Measurements from ENCODE around the gene C12orf76. TPM values are rescaled to one million over a fixed set of nuclear protein-coding genes. Genes with fewer than 3 reads are reported as not detected.

C12orf76 gene
- polyA plus RNA-seq, 1 experiment: 11.4 TPM

- no peaks in the 10 kb centered on the region for H3K9me3 ChIP-seq (ENCODE audit: control insufficient read depth, insufficient read depth, low read length)
- TF ChIP-seq, protein P1, sequence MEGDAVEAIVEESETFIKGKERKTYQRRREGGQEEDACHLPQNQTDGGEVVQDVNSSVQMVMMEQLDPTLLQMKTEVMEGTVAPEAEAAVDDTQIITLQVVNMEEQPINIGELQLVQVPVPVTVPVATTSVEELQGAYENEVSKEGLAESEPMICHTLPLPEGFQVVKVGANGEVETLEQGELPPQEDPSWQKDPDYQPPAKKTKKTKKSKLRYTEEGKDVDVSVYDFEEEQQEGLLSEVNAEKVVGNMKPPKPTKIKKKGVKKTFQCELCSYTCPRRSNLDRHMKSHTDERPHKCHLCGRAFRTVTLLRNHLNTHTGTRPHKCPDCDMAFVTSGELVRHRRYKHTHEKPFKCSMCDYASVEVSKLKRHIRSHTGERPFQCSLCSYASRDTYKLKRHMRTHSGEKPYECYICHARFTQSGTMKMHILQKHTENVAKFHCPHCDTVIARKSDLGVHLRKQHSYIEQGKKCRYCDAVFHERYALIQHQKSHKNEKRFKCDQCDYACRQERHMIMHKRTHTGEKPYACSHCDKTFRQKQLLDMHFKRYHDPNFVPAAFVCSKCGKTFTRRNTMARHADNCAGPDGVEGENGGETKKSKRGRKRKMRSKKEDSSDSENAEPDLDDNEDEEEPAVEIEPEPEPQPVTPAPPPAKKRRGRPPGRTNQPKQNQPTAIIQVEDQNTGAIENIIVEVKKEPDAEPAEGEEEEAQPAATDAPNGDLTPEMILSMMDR (IDR thresholded peaks at IDR 0.05; ENCODE audit: low read depth, low read length): no peak
- H3K27me3 ChIP-seq (ENCODE audit: control insufficient read depth, insufficient read depth, low read length): no peaks in the 10 kb centered on the region
- H3K27ac ChIP-seq (ENCODE audit: low read depth, low read length): peak overlapping the region; percentile 81
- POLR2A ChIA-PET: interaction anchor here (0.7 to 2.6 kb wide), 2 partner anchors 22 to 371 kb away, joined by 5 to 18 read pairs; no protein-coding TSS in a partner anchor
- CTCF ChIA-PET: no interaction called here
- no peak for DNase-seq (ENCODE audit: low read depth, low spot score)
- H3K4me3 ChIP-seq (ENCODE audit: low read depth, low read length): peak overlapping the region; percentile 91
Observed at GRCh38 chr12:110001596-110001995, 46.7 kb downstream of the C12orf76 start.

- H3K27ac ChIP-seq (ENCODE audit: low read depth, low read length): peak overlapping the region; percentile 81
- H3K4me3 ChIP-seq (ENCODE audit: low read depth, low read length): peak overlapping the region; percentile 91
- TF ChIP-seq, protein P1 (IDR thresholded peaks at IDR 0.05; ENCODE audit: low read depth, low read length): no peak
- H3K9me3 ChIP-seq (ENCODE audit: control insufficient read depth, insufficient read depth, low read length): no peaks in the 10 kb centered on the region
- ChIA-PET CTCF (interaction anchor here (0.6 to 1.0 kb wide), 2 partner anchors 25 to 431 kb away, joined by 4 to 5 read pairs; no protein-coding TSS in a partner anchor), POLR2A (interaction anchor here (1.7 to 2.6 kb wide), 2 partner anchors 23 to 24 kb away, joined by 7 to 9 read pairs; no protein-coding TSS in a partner anchor)
- H3K27me3 ChIP-seq (ENCODE audit: control insufficient read depth, insufficient read depth, low read length): no peaks in the 10 kb centered on the region
- DNase-seq (ENCODE audit: low read depth, low spot score): no peak
Observed at GRCh38 chr12:109999983-110000505, 48.3 kb downstream of the C12orf76 start.

DNA sequence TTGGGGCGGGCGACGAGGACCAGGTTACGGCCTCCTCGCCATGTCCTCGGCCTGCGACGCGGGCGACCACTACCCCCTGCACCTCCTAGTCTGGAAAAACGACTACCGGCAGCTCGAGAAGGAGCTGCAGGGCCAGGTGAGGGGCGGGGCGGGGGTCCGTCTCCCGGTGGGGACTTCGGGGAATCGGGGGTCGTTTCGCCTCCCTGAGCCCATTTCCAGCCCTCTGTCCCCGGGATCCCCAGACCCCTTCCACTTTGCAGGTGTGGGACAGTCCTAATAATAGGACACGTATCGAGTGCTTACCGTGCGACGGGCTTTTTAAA lies 48.7 kb downstream of the C12orf76 start:
- Histone ChIP-seq H3K27me3 (ENCODE audit: control insufficient read depth, insufficient read depth, low read length) (no peaks in the 10 kb centered on the region), H3K9me3 (ENCODE audit: control insufficient read depth, insufficient read depth, low read length) (no peaks in the 10 kb centered on the region), H3K27ac (ENCODE audit: low read depth, low read length) (peak overlapping the region; percentile 81), H3K4me3 (ENCODE audit: low read depth, low read length) (peak overlapping the region; percentile 91)
- ChIA-PET CTCF (no interaction called here), POLR2A (interaction anchor here (0.6 to 2.6 kb wide), 6 partner anchors 23 to 126 kb away, joined by 3 to 9 read pairs (median 6); no protein-coding TSS in a partner anchor)
- TF ChIP-seq, protein P1 (IDR thresholded peaks at IDR 0.05; ENCODE audit: low read depth, low read length): no peak
- no peak for DNase-seq (ENCODE audit: low read depth, low spot score)

DNA sequence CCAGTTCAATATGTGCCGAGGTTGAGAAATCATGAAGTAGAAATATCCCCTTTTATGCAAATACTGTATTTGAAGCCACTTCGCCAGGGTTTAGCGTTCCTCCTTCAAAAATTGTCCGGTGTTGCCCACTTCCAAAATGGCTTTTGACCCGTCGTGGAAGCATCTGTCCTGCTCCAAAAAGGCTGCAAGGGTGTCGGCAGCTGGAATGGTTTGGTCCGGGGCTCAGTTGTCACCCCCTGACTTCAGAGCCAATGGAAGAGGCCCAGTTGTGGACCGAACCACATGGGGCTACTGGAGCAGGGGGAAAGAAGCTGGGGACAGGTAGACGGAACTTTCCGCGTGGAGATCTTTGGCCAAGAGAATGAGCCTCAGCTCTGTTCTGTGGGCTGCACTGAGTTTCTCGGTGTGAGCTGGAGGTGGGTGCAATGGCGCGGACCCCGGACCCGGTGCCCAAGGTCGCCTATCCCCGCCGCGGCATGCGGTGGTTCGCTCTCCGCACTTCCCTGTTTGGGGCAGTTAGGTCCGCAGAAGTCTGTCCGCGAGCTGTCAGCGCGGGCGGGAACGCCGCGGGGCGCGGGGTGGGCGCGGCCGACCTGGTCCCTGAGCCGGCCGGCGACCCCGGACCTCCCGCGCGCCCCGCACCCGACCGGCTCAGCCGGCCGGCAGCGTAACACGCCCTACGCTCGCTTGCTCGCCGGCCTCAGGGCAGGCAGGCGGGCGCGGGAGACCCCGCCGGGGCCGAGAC lies 49.2 kb downstream of the C12orf76 start, which contains the start of gene ANKRD13A:
ANKRD13A (plus strand) TSS at position 527 of the 745 bp plus-strand sequence. CDS start 259 bp downstream, outside the sequence.
- Histone ChIP-seq H3K4me3 (ENCODE audit: low read depth, low read length) (peak within 1 kb of the TSS; percentile 91), H3K27ac (ENCODE audit: low read depth, low read length) (peak within 1 kb of the TSS; percentile 92), H3K27me3 (ENCODE audit: control insufficient read depth, insufficient read depth, low read length) (no peaks in the 10 kb centered on the region), H3K9me3 (ENCODE audit: control insufficient read depth, insufficient read depth, low read length) (no peaks in the 10 kb centered on the region)
- POLR2A ChIA-PET: interaction anchor here (0.6 to 2.6 kb wide), 7 partner anchors 24 to 213 kb away, joined by 3 to 9 read pairs (median 5); no protein-coding TSS in a partner anchor
- CTCF ChIA-PET: interaction anchor here (1.1 kb wide), 1 partner anchor 432 kb away, joined by 5 read pairs; no protein-coding TSS in a partner anchor
- TF ChIP-seq, protein P1 (IDR thresholded peaks at IDR 0.05; ENCODE audit: low read depth, low read length): no peak
- DNase-seq (ENCODE audit: low read depth, low spot score): peak; percentile 89
